HepG2 (cell line): Measurements from ENCODE around the gene TBC1D20. TPM values are rescaled to one million over a fixed set of nuclear protein-coding genes. Genes with fewer than 3 reads are reported as not detected.

Source experiments
- BORCS8-MEF2B ChIP-seq: sonication (generic); formaldehyde crosslinking; IDR thresholded peaks from 2 replicates; pipeline ENCODE4 v1.8.0; 2022; ENCODE audit warnings: mild to moderate bottlenecking, missing genetic modification reagents
- BRCA1 ChIP-seq: sonication (generic); formaldehyde crosslinking; IDR thresholded peaks from 2 replicates; pipeline ENCODE4 v1.4.0; 2020; ENCODE audit warnings: missing genetic modification reagents
- FOXC1 ChIP-seq: sonication (generic); formaldehyde crosslinking; IDR thresholded peaks from 2 replicates; pipeline ENCODE4 v1.8.0; 2022; ENCODE audit warnings: mild to moderate bottlenecking, missing genetic modification reagents, borderline replicate concordance
- KMT2B ChIP-seq: IDR thresholded peaks from 2 replicates; pipeline ENCODE4 v1.6.1; 2016; ENCODE audit warnings: missing genetic modification reagents, missing compliant biosample characterization
- MLLT10 ChIP-seq: sonication (generic); formaldehyde crosslinking; IDR thresholded peaks from 2 replicates; pipeline ENCODE4 v1.4.0; 2020; ENCODE audit warnings: missing genetic modification reagents
- NFE2L2 ChIP-seq: fragments of 150-350 bp; IDR thresholded peaks from 2 replicates; pipeline ENCODE4 v1.6.1; 2014; ENCODE audit warnings: low read length
- RFXANK ChIP-seq: IDR thresholded peaks from 2 replicates; pipeline ENCODE4 v1.6.1; 2016
- SMAD9 ChIP-seq: sonication (generic); formaldehyde crosslinking; IDR thresholded peaks from 2 replicates; pipeline ENCODE4 v1.5.1; 2020; ENCODE audit warnings: mild to moderate bottlenecking, missing genetic modification reagents
- TSC22D2 ChIP-seq: sonication (generic); formaldehyde crosslinking; IDR thresholded peaks from 2 replicates; pipeline ENCODE4 v1.5.1; 2020; ENCODE audit warnings: missing genetic modification reagents, mild to moderate bottlenecking, borderline replicate concordance
- ZFP37 ChIP-seq: sonication (generic); formaldehyde crosslinking; IDR thresholded peaks from 2 replicates; pipeline ENCODE4 v1.4.0; 2020; ENCODE audit warnings: missing genetic modification reagents, borderline replicate concordance
- ZNF180 ChIP-seq: sonication (generic); formaldehyde crosslinking; IDR thresholded peaks from 2 replicates; pipeline ENCODE4 v1.4.0; 2020; ENCODE audit warnings: low read depth, missing genetic modification reagents, borderline replicate concordance
- ZNF260 ChIP-seq: sonication (generic); formaldehyde crosslinking; IDR thresholded peaks from 2 replicates; pipeline ENCODE4 v1.4.0; 2020; ENCODE audit warnings: missing genetic modification reagents, low read depth, mild to moderate bottlenecking, borderline replicate concordance
- ZNF460 ChIP-seq: sonication (generic); formaldehyde crosslinking; IDR thresholded peaks from 2 replicates; pipeline ENCODE4 v1.5.1; 2020; ENCODE audit warnings: missing genetic modification reagents, mild to moderate bottlenecking, borderline replicate concordance
- polyA plus RNA-seq, 8 experiments: library from polyadenylated mRNA; depleted of rRNA in 3 of 8; stranded (reverse) in 7 of 8; unstranded in 1 of 8; fragments of >200 nt; fragmentation: Illumina TruSeq in 4 of 8; extraction: Trizol in 4 of 8; gene quantifications; 2 replicates each; pipeline versions ENCODE4 v1.2.1 to v1.2.3, GENCODE V29; 2011 to 2016; ENCODE audit warnings: low read depth in 4 of 8, missing spikeins in 1 of 8, mixed read lengths in 1 of 8; ENCODE audit not compliant: insufficient read depth in 1 of 8
- total RNA-seq, 5 experiments: library from RNA; depleted of rRNA; stranded (reverse); fragments of >200 nt; fragmentation: Illumina TruSeq; extraction: Trizol; gene quantifications; 2 replicates each; pipeline ENCODE4 v1.2.3, GENCODE V29; 2016; ENCODE audit warnings: low read depth in 1 of 5
- TF ChIP-seq, protein P1 (sequence below): sonication (generic); formaldehyde crosslinking; IDR thresholded peaks from 2 replicates; pipeline ENCODE4 v1.4.0; 2020; ENCODE audit warnings: missing genetic modification reagents
- TF ChIP-seq, protein P2 (sequence below): sonication (generic); formaldehyde crosslinking; IDR thresholded peaks from 2 replicates; pipeline ENCODE4 v1.4.0; 2020; ENCODE audit warnings: missing genetic modification reagents, mild to moderate bottlenecking, borderline replicate concordance
- TF ChIP-seq, protein P3 (sequence below): sonication (generic); formaldehyde crosslinking; IDR thresholded peaks from 2 replicates; pipeline ENCODE4 v1.4.0; 2020; ENCODE audit warnings: missing genetic modification reagents
- TF ChIP-seq, protein P4 (sequence below): sonication (generic); formaldehyde crosslinking; IDR thresholded peaks from 2 replicates; pipeline ENCODE4 v1.5.0; 2020; ENCODE audit warnings: mild to moderate bottlenecking, missing genetic modification reagents, borderline replicate concordance
- TF ChIP-seq, protein P5 (sequence below): sonication (generic); formaldehyde crosslinking; IDR thresholded peaks from 2 replicates; pipeline ENCODE4 v1.8.1; 2023; ENCODE audit warnings: missing genetic modification reagents, inconsistent platforms, borderline replicate concordance

Gene TBC1D20
- total and polyA plus RNA-seq, 2 of the 13 experiments (the other 11 are each of a cell fraction or from before 2014, with no cell fraction given) = 36.6 to 47.1 TPM

DNA sequence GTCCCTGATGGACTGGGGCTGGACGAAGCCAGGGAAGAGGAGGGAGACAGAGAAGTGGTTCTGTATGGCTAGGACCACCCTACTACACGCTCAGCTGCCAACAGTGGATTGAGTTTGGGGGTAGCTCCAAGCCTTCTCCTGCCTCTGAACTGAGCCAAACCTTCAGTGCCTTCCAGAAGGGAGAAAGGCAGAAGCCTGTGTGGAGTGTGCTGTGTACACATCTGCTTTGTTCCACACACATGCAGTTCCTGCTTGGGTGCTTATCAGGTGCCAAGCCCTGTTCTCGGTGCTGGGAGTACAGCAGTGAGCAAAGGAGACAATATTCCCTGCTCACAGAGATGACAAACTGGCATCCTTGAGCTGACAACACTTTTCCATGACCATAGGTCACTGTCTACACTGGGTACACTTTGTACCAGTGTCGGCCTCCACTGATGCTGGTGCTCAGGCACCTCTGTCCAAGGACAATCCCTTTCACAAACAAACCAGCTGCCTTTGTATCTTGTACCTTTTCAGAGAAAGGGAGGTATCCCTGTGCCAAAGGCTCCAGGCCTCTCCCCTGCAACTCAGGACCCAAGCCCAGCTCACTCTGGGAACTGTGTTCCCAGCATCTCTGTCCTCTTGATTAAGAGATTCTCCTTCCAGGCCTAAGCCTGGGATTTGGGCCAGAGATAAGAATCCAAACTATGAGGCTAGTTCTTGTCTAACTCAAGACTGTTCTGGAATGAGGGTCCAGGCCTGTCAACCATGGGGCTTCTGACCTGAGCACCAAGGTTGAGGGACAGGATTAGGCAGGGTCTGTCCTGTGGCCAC is 65.5 kb downstream of the TBC1D20 start (continued):
- TF ChIP-seq, protein P1, sequence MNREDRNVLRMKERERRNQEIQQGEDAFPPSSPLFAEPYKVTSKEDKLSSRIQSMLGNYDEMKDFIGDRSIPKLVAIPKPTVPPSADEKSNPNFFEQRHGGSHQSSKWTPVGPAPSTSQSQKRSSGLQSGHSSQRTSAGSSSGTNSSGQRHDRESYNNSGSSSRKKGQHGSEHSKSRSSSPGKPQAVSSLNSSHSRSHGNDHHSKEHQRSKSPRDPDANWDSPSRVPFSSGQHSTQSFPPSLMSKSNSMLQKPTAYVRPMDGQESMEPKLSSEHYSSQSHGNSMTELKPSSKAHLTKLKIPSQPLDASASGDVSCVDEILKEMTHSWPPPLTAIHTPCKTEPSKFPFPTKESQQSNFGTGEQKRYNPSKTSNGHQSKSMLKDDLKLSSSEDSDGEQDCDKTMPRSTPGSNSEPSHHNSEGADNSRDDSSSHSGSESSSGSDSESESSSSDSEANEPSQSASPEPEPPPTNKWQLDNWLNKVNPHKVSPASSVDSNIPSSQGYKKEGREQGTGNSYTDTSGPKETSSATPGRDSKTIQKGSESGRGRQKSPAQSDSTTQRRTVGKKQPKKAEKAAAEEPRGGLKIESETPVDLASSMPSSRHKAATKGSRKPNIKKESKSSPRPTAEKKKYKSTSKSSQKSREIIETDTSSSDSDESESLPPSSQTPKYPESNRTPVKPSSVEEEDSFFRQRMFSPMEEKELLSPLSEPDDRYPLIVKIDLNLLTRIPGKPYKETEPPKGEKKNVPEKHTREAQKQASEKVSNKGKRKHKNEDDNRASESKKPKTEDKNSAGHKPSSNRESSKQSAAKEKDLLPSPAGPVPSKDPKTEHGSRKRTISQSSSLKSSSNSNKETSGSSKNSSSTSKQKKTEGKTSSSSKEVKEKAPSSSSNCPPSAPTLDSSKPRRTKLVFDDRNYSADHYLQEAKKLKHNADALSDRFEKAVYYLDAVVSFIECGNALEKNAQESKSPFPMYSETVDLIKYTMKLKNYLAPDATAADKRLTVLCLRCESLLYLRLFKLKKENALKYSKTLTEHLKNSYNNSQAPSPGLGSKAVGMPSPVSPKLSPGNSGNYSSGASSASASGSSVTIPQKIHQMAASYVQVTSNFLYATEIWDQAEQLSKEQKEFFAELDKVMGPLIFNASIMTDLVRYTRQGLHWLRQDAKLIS = peak; percentile 91
- TF ChIP-seq ZNF460 (CRISPR knock-in tag) = peak; percentile 47; the same call in 1 of the 2 replicates
- peak; percentile 92 for TF ChIP-seq RFXANK (CRISPR knock-in tag)
- TF ChIP-seq, protein P2, sequence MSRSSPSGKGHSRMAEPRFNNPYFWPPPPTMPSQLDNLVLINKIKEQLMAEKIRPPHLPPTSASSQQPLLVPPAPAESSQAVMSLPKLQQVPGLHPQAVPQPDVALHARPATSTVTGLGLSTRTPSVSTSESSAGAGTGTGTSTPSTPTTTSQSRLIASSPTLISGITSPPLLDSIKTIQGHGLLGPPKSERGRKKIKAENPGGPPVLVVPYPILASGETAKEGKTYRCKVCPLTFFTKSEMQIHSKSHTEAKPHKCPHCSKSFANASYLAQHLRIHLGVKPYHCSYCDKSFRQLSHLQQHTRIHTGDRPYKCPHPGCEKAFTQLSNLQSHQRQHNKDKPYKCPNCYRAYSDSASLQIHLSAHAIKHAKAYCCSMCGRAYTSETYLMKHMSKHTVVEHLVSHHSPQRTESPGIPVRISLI (CRISPR knock-in tag) = peak; percentile 69; the same call in 1 of the 2 replicates
- TF ChIP-seq, protein P3, sequence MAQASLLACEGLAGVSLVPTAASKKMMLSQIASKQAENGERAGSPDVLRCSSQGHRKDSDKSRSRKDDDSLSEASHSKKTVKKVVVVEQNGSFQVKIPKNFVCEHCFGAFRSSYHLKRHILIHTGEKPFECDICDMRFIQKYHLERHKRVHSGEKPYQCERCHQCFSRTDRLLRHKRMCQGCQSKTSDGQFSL = no peak
- no peak for TF ChIP-seq SMAD9
- TF ChIP-seq, protein P4, sequence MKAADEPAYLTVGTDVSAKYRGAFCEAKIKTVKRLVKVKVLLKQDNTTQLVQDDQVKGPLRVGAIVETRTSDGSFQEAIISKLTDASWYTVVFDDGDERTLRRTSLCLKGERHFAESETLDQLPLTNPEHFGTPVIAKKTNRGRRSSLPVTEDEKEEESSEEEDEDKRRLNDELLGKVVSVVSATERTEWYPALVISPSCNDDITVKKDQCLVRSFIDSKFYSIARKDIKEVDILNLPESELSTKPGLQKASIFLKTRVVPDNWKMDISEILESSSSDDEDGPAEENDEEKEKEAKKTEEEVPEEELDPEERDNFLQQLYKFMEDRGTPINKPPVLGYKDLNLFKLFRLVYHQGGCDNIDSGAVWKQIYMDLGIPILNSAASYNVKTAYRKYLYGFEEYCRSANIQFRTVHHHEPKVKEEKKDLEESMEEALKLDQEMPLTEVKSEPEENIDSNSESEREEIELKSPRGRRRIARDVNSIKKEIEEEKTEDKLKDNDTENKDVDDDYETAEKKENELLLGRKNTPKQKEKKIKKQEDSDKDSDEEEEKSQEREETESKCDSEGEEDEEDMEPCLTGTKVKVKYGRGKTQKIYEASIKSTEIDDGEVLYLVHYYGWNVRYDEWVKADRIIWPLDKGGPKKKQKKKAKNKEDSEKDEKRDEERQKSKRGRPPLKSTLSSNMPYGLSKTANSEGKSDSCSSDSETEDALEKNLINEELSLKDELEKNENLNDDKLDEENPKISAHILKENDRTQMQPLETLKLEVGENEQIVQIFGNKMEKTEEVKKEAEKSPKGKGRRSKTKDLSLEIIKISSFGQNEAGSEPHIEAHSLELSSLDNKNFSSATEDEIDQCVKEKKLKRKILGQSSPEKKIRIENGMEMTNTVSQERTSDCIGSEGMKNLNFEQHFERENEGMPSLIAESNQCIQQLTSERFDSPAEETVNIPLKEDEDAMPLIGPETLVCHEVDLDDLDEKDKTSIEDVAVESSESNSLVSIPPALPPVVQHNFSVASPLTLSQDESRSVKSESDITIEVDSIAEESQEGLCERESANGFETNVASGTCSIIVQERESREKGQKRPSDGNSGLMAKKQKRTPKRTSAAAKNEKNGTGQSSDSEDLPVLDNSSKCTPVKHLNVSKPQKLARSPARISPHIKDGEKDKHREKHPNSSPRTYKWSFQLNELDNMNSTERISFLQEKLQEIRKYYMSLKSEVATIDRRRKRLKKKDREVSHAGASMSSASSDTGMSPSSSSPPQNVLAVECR (CRISPR knock-in tag) = peak; percentile 84; the same call in 1 of the 2 replicates
- no peak for TF ChIP-seq ZNF260 (CRISPR knock-in tag)
- TF ChIP-seq MLLT10 = no peak
- TF ChIP-seq FOXC1 (CRISPR knock-in tag) = peak; percentile 75; the same call in 1 of the 2 replicates
- TF ChIP-seq TSC22D2 (CRISPR knock-in tag) = peak; percentile 92; the same call in 1 of the 2 replicates
- peak; percentile 93 for TF ChIP-seq BORCS8-MEF2B (CRISPR knock-in tag)
- 0 out of 2 replicates have a peak, but pooled peaks have one; percentile 82 for TF ChIP-seq BRCA1 (CRISPR knock-in tag)
- TF ChIP-seq, protein P5, sequence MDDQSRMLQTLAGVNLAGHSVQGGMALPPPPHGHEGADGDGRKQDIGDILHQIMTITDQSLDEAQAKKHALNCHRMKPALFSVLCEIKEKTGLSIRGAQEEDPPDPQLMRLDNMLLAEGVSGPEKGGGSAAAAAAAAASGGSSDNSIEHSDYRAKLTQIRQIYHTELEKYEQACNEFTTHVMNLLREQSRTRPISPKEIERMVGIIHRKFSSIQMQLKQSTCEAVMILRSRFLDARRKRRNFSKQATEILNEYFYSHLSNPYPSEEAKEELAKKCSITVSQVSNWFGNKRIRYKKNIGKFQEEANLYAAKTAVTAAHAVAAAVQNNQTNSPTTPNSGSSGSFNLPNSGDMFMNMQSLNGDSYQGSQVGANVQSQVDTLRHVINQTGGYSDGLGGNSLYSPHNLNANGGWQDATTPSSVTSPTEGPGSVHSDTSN = no peak
- peak; percentile 64 for TF ChIP-seq KMT2B
- TF ChIP-seq NFE2L2 = no peak
- TF ChIP-seq ZFP37 (CRISPR knock-in tag) = no peak
- TF ChIP-seq ZNF180 (CRISPR knock-in tag) = no peak
